HG03097 (cell line): ENCODE data around the gene PPM1H.
"Not testable (repeated sequence)": the region's sequence is repeated elsewhere in the genome, so short reads cannot be mapped to it uniquely, and the experiment has no call there.

Source experiments
- ATAC-seq: cut with Tn5 transposase; IDR thresholded peaks from one replicate; pipeline ENCODE4 v1.9.1; 2021; ENCODE audit not compliant: unreplicated experiment, low FRiP score

PPM1H gene

DNA sequence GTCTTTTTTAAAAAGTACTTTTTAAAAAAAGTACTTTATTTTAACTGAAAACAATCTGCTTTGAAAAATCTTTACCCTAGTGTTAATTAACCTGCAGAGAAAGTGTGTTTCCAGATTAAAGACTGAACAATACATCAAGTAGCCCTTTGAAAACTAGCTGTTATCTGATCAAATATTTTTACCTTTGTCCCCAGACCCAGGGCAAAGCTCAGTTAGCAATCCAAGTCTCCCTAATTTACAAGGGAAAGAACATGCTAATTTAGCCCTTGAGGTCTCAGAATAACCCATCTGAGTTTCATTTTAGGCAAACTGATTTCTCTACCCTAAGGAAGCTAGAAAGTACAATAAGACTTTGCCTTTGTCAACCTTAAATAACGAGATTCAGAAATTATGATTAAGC is 91.2 kb downstream of the PPM1H start:
- no peak for ATAC-seq

DNA sequence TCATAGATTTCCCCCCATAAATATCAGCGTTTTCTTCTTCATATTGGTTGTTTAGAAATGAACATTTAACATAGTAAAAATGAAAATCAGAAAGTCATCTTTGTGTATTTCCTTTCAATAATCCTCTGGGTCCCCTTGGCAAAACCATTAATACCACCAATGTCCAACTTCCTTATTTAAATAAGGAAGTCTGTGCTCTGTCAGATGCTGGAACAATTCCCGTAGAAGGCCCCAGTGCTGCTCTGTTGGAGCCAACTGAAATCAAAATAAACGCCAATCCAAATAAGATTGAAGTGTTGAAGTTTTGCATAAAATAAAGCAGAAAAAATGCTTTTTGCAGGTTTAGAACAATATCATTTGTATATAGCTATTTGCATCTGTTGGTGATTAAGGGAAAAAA is 93.1 kb downstream of the PPM1H start:
- ATAC-seq = no peak

DNA sequence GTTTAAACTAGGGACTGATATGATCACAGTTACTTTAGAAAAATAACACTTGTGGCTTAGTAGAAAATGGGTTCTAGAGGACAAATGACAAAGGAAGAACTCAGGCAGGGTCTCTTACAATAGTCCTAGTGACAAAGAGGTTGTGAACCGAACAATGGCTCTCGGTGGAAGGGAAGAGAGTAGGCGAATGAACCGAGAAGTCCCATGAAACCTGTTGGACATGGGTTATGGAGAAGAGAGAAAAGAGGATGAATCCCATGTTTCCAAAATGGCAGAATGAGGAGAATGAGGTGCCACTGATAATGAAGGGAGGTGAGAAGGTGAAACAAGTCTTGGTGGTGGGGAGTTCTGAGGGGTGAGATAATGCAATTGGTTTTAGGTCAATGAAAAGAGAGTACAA is 94.1 kb downstream of the PPM1H start:
- ATAC-seq = no peak

DNA sequence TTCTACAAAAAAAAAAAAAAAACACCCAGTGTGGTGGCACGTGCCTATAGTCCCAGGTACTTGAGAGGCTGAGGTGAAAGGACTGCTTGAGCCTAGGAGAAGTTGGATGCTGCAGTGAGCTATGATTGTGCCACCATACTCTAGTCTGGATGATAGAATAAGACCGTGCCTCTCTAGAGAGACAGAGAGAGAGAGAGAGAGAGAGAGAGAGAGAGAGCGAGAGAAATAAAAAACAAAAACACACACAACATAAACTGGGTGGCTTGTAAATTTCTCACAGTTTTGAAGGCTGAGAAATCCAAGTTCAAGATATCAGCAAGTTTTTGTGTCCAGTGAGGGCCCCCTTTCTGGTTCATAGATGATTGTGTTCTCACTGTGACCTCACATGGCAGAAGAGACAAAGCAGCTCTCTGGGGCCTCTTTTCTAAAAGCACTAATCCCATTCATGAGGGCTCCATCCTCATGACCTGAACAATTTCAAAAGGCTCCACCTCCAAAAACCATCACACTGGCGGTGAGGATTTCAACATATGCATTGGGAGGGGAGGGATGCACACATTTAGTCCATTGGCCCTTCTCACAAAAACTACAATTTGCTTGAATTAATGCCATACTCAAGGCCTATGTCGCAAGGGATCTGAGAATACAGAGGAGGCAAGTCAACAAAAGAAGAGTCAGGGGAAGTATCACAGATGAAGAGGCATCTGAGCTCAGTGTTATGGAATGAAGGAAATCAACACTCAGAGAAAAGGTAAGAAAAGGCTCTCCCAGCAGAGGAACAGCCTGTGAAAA is 94.9 kb downstream of the PPM1H start:
- ATAC-seq = no peak

DNA sequence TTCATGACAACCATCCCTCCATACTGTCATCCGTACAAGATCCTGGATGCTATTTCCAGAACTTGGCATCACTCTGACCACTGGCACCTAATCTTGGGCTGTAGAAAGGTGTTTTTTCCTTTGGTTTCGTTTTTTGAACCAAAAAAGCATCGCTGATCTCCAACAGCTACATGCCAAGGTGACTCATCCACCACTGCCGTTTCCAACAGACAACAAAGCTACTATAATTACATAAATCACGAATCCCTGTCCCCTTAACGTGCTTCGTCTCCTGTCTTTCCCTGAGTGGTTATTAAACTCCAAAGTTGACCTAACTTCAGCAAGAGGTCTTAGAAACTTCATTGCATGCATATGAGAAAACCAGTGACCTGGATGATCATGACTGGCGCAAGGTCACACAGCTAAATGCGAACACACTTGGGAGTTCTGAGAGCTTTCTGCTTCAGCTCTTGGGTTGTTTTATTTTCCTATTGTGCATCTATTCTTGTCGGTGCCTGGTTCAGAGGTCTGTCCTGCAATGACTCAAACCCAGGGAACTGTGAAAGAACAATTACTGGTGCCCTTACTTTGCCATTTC is 99.9 kb downstream of the PPM1H start:
- ATAC-seq = no peak

DNA sequence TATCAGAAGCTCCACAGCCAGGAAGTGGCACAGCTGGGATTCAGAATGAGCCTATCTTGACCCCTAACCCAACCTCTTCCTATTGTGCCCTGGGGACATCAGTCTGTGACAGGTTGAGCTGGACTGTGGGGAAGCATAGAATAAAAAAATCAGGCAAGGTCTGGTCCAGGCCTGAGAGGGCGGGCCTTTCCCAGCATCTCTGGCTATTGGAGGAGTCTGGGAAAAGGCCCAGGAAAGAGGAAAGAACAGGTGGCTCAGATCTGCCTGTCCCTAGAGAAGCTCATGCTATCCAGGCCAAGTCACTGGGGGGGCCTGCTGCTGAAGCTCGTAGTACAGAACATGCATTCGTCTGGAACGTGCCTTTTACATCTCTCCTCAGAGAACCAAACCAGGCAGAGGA is 100.5 kb downstream of the PPM1H start:
- ATAC-seq = no peak

DNA sequence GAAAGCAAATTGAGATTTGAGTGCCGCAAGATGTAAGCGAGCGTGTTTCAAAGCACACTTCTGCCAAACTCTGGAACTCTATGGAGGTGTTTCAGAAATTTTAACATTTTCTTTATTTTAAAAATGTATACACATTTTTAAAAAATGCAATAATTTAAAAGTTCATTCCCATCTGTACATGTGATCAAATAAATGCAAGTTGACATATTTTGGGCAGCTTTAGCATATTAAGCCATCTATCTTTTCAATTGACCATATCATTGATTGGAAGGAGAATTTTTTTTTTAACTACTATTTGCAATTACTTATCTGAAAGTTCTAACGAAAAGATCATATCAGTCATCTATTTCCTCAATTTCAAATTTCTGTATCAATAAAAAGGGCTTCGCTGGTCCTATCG is 101.3 kb downstream of the PPM1H start:
- no peak for ATAC-seq

DNA sequence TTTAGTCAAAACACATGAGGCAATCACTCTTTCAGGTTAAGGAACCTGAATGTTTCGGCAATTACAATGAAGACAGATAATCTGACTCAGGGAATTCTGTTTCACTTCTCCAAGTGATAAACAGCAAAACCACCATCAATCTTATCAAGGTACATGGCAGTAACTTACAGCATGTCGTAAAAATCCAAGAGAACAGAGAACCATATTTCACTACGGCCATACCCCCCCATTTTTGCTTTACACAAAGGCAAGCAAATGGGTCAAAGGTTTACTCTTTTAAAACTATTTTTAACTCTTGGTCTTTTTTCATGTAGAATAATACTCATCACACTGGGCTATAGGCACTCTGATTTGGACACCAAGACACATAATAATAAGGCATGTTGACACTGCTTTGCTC is 102.4 kb downstream of the PPM1H start:
- no peak for ATAC-seq

DNA sequence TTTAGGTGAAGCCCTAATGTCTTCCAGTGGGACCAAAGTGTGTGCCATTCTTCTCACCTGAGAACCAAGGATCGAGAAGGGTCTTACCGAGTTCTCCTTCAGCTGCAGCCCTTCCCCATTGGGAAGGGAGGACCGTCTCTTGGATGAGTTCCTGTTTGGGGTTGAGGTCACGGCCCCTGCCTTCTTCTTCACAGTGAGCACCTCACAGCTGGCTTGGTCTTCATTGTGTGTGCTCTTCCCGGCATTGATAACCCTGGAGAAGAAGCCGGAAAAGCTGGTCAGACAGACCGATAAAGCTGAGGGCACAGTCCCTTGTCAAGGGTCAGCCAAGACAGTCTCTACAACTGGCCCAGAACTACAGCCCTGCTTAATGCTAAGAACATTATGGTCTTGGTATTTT is 102.9 kb downstream of the PPM1H start:
- no peak for ATAC-seq

DNA sequence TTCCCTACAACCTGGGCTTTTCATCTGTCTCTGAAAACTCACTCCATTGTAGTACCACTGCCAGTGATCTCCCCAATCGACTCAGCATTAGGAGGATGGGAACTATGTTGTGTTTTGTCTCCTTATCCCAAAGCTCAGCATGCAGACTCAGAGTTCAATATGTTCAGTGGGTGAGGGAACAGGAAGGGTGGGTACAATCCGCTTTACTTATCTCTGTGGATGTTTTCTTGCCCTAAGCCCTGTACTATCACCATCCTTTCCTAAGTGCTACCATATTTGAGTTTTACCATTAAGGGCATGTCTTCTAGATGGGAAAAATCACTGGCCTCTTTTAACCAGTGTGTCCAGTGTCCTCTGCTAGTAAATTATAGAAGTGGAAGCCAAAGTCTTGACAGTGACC is 107.1 kb downstream of the PPM1H start:
- ATAC-seq = no peak

DNA sequence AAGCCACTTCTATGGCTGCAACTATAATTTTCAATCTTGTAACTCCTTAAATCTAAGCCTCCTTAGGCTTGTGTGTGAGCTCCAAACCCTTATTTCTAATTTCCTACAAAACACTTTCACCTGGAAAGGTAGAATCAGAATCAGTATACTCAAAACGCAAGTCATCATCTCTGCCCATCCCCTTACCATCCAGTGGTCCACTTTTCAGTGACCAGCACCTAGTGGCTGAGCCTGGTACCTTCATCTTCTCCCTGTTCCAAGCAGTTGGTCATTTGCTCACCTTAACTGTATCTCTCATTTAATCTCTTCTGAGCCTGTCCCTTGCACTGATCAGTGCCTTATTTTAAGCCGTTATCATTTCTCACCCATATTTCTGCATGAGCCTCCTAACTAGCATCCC is 107.9 kb downstream of the PPM1H start:
- ATAC-seq = no peak

DNA sequence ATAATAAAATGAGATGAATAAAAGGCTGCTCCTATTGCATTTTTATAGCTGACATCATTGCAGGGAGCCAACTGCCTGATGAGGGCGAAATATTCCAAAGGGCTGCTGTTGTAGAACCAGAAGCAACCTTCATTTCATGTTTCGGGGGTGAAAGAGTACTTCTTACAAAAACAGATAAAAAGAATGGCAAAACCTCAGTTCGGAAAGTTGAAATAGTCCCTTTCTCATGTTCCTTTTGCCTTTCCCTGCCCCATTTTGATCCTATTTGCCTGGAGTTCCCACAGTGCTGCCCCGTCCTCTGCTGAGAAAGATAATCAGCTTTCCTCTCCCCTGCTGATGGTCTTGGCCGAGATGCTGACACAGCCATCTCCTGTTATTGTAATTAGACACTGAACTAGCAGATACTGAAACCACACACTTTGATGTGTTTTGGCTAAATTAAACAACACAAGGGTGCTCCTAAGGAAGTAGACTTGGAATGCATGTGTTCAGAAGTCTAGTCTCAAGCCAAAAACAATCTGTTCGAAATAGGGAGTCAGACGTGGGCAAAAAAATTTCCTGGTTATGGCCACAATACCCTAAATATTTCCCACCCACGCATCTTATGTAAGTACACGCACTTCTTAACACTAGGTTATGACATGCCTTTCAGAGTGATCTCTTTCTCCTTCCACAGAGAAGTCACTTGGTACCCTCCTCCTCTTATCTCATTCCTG is 117.2 kb downstream of the PPM1H start:
- ATAC-seq = no peak

DNA sequence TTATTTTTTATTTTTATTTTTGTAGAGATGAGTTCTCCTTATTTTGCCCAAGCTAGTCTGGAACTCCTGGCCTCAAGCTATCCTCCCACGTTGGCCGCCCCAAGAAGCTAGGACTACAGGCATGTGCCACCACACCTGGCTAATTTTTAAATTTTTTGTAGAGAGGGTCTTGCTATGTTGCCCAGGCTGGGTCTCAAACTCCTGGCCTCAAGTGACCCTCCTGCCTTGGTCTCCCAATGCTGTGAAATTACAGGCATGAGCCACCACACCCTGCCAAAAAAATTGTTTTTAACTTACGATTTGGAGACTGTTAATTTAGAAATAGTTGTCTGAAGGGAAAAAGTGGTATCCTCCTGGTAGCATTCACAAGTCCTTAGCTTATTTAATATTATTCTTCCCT is 120.7 kb downstream of the PPM1H start:
- no peak for ATAC-seq

DNA sequence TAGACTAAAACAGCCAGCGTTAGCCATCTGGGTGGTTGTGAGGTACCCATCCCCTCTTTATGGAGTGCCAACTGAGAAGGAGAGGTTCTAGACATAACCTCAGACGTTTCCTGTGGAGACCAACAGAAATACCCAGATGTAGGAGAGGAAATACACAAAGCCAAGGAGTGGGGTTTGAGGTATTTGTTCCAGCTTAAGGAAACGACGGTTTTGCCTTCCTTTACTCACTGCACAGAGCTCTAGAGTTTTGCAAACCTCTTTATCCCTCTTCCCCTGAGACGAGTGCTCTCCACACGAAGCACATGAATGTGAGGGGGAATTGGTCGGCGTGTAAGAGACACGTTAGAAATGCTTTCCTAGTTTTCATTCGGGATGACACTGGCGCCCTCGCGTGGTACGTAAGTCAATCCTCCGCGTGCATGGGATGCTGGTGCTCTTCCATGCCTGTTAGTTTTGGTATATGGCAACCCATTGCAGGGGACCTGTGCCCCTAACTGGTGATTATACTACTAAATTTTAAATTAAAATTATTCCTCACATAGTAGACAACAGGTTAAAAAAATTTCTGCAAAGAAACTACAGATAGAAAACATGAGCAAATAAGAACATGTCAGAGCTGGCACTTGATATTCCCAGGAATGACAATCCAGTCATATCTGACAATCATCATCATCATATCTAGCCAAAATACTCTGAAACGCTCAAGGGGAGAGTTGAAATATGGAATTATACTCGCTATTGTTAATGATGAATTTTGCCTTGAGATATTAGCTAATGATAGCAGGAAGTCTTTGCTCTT is 121.7 kb downstream of the PPM1H start:
- ATAC-seq = no peak

DNA sequence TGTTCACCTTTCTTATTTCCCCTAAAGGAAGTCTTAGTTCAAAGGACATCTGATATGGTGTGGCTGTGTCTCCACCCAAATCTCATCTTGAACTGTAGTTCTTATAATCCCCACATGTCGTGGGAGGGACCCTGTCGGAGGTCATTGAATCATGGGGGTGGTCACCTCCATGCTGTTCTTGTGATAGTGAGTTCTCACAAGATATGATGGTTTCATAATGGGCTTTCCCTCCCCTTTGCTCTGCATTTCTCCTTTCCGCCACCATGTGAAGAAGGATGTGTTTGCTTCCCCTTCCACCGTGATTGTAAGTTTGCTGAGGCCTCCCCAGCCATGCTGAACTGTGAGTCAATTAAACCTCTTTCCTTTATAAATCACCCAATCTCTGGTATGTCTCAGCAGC is 123.5 kb downstream of the PPM1H start:
- not testable (repeated sequence) for ATAC-seq

DNA sequence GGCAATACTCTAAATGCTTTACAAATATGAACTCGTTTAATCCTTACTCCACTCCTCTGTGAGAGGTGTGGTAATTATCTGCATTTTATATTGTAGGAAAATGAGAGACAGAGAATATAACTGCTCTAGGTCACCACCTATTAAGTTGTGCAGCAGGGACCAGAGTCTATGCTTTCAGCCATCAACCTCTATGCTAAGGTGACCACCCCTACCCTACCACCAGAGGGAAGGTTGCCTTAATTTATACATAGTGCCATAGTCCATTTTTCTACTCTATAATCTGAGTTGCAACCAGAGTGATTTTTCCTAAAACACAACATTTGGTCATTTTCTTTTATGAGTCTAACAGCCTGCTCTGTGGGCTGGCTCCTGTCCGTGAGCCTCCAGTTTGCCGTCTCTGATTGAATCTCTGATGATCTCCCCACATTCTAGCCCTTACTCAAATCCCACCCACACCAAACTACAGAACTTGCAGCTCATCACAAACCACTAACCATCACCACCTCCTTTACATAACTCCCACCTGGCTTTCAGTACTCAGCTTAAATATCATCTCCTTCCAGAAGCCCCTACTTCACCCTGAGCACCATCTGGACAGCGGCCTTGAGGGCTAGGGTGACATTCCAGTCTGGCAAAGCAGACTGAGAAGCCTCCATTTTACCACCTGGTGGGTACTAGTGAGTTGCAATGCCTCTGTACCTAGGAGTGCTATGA is 126.6 kb downstream of the PPM1H start:
- ATAC-seq = no peak

DNA sequence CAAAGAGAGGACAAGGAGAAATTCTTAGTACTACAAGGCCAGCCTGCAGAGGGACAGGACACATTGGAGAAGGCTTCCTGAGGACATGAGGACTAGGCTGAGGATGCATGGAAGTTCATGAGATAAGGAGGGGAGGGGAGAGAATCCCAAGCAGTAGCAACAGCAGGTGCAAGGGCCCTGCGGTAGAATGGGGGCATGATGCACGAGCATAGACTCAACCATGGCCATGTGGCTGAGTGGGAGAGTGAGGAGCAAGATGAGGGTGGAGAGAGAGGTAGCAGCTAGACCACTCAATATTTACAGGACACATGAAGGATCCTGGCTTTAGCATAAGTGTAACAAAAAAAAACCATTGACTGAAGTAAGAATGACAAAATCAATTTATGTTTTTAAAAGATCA is 128.1 kb downstream of the PPM1H start:
- no peak for ATAC-seq

DNA sequence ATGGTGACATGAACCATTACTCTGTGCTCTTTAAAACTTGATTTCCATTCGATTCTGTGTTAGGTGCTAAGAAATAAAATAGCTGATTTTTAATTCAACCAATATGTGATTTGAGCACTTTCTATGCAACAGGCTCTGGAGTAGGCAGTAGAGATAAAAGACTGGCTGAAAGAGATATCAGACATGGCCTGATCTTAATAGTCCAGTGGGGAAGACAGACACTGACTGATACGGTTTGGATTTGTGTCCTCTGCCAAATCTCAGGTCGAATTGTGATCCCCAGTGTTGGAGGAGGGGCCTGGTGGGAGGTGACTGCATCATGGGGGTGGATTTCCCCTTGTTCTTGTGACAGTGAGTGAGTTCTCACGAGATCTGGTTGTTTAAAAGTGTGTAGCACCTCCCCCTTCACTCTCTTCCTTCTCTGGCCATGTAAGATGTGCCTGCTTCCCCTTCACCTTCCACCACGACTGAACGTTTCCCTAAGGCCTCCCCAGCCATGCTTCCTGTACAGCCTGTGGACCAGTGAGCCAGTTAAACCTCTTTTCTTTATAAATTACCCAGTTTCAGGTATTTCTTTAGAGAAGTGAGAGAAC is 128.6 kb downstream of the PPM1H start:
- ATAC-seq = no peak

DNA sequence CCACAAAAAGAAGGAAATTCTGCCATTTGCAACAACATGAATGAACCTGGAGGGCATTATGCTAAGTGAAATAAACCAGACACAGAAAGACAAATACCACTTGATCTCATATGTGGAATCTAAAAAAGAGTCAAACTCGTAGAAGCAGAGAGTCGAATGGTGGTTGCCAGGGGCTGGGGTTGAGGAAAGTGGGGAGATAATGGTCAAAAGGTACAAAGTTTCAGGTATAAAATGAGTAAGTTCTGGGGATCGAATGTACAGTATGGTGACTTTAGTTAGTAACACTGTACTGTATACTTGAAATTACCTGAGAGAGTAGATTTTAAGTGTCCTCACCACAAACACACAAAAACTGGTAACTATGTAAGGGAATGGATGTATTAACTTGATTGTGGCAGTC is 129.4 kb downstream of the PPM1H start:
- ATAC-seq = no peak

DNA sequence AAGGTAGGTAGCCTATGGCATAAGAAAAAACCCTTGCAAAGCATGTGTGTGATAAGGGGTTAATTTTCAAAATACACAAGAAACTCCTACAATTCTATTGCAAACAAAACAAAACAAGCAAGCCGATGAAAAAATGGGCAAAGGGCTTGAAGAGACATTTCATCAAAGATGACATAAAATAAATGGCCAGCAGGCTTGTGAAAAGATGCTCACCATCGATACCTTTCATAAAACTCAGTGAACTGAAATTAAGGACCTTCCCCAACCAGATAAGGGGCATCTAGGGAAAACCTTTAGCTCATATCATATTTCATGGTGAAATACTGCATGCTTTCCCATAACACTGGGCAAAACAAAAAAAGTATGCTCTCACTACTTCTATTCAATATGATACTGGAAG is 131.2 kb downstream of the PPM1H start:
- no peak for ATAC-seq
